Measurements from ENCODE around the gene ARHGAP26. TPM values are rescaled to one million over a fixed set of nuclear protein-coding genes. Genes with fewer than 3 reads are reported as not detected.

ARHGAP26 gene
- polyA plus RNA-seq, 3 donors: 26.5 to 56.8 (median 28.7) TPM

DNA sequence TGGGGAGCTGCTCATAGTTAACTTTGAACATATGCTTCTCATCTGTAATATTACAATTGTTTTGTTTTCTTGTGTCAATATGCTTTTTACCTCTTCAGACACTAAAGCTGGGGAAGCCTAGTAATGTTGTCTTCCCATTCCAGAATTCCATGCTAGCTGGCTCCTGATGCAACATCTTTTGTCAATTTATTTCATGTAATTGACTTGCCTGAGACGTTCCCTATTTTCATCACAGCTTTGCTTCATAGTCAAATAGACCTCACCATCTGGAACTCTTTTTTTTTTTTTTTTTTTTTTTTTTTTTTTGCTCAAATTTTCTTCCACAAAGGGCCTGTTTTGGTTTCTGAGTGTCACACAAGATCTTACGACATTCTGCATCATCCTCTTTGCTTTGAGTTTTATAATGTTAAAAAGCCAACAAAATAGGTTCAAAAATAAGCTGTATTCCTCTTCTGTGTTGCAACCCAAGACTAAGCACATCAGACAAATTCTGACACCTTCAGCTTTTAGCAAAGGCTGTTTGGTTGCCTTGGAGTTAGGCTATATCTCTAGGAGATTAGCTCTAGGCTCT is 398.1 kb downstream of the ARHGAP26 start:
- Histone ChIP-seq H3K79me2 (ENCODE audit: insufficient read depth, low read length) (no peaks in the 10 kb centered on the region), H3K4me3 (replicated peaks in 1 of 3; ENCODE audit: low read depth in 2 of 3, low read length in 3 of 3) (no peak overlapping the region), H3K36me3 (replicated peaks in 1 of 2; ENCODE audit: control insufficient read depth in 1 of 2, insufficient read depth in 2 of 2, low read length in 2 of 2) (peaks cover 40 to 70% of the 10 kb centered on the region in 2 donors), H3K9ac (ENCODE audit: insufficient read depth, low read length, poor library complexity, severe bottlenecking) (no peak overlapping the region), H3K27ac (ENCODE audit: low read depth in 1 of 2, low read length in 2 of 2) (no peak overlapping the region), H4K20me1 (ENCODE audit: insufficient read depth, low read length) (peaks cover 70% of the 10 kb centered on the region), H3K4me2 (replicated peaks; ENCODE audit: extremely low read depth, low read length, poor library complexity, severe bottlenecking) (no peak overlapping the region), H2AFZ (ENCODE audit: insufficient read depth, low read depth, low read length, poor library complexity, severe bottlenecking) (no peak overlapping the region), H3K27me3 (ENCODE audit: control insufficient read depth in 2 of 2, insufficient read depth in 2 of 2, low read length in 2 of 2) (no peaks in the 10 kb centered on the region), H3K9me3 (replicated peaks in 1 of 2; ENCODE audit: control insufficient read depth in 1 of 2, insufficient read depth in 1 of 2, low read length in 2 of 2) (no peaks in the 10 kb centered on the region), H3K4me1 (ENCODE audit: control insufficient read depth in 1 of 2, insufficient read depth in 2 of 2, low read length in 2 of 2) (peaks cover 12 to 15% of the 10 kb centered on the region in 2 donors)
- Mint-ChIP-seq H3K36me3 (peaks cover 62 to 77% of the 10 kb centered on the region in 2 donors), H3K27ac (no peak overlapping the region), H3K27me3 (ENCODE audit: low read depth in 3 of 3) (peaks cover 0 to 2% (median 0%) of the 10 kb centered on the region in 3 donors), H3K4me1 (peaks cover 18% of the 10 kb centered on the region), H3K4me3 (no peak overlapping the region), H3K9me3 (peaks cover 0 to 3% (median 0%) of the 10 kb centered on the region in 7 donors)
- WGBS (ENCODE audit: insufficient coverage): no CpG with 5 or more reads among the region's 2 CpGs
- DNase-seq: no peak
- TF ChIP-seq, protein P1, sequence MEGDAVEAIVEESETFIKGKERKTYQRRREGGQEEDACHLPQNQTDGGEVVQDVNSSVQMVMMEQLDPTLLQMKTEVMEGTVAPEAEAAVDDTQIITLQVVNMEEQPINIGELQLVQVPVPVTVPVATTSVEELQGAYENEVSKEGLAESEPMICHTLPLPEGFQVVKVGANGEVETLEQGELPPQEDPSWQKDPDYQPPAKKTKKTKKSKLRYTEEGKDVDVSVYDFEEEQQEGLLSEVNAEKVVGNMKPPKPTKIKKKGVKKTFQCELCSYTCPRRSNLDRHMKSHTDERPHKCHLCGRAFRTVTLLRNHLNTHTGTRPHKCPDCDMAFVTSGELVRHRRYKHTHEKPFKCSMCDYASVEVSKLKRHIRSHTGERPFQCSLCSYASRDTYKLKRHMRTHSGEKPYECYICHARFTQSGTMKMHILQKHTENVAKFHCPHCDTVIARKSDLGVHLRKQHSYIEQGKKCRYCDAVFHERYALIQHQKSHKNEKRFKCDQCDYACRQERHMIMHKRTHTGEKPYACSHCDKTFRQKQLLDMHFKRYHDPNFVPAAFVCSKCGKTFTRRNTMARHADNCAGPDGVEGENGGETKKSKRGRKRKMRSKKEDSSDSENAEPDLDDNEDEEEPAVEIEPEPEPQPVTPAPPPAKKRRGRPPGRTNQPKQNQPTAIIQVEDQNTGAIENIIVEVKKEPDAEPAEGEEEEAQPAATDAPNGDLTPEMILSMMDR (IDR thresholded peaks at IDR 0.05): no peak
- intact Hi-C loops (cut with micrococcal nuclease): no loop called here

DNA sequence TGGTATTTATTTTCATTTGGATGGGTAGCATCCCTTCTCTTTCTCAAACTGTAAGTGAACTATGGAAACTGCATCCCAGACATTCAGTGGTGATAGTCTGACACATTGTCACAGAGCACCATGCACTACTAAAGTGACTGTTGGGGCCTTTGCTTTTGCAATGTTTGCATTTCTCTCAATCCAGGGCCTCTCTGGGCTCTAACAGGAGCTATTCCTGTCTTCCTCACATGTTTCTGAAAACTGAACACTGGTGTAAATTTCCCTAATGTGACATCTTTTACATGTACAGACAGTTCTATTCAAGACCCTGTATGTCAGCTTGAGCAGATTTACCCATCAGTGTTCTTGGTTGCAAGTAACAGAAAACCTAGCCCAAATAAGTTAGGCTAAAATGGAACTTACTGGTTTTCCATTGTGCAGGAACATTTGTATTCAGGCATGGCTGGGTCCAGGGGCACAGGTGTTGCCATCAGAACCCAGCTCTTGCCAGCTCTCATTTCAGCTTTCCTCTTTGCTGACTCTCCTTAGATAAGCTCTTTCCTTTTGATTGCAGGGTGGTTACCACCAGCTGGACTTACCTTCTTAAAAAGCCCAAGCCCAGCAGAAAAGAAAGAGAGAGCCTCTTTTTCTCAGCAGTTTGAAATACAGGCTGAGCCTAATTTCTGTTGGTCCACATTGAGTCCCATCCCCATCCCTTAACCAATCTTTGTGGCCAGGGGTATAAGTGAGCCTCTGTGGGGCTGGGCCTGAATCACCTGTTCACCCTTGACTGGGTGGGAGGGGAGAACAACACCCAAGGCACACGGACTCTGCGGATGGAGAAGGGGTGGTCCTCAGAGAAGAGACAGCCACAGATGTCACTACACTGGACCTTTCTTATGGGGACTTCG is 399.0 kb downstream of the ARHGAP26 start:
- no peak overlapping the region for H3K4me3 Mint-ChIP-seq

More for the DNA sequence above, 399.0 kb downstream of the ARHGAP26 start:
- Mint-ChIP-seq H3K27ac (peak overlapping the region in 1 of 7 donors; percentile 82), H3K27me3 (ENCODE audit: low read depth in 3 of 3) (peaks cover 0 to 2% (median 0%) of the 10 kb centered on the region in 3 donors), H3K36me3 (peaks cover 65 to 74% of the 10 kb centered on the region in 2 donors), H3K4me1 (peaks cover 17% of the 10 kb centered on the region), H3K9me3 (peaks cover 0 to 3% (median 0%) of the 10 kb centered on the region in 7 donors)
- no peak for DNase-seq
- H3K4me2 ChIP-seq (replicated peaks; ENCODE audit: extremely low read depth, low read length, poor library complexity, severe bottlenecking): no peak overlapping the region
- no CpG with 5 or more reads among the region's 3 CpGs for WGBS (ENCODE audit: insufficient coverage)
- H3K9ac ChIP-seq (ENCODE audit: insufficient read depth, low read length, poor library complexity, severe bottlenecking): no peak overlapping the region
- H3K4me1 ChIP-seq (ENCODE audit: control insufficient read depth in 1 of 2, insufficient read depth in 2 of 2, low read length in 2 of 2): peaks cover 12 to 15% of the 10 kb centered on the region in 2 donors
- no peak overlapping the region for H3K27ac ChIP-seq (ENCODE audit: low read depth in 1 of 2, low read length in 2 of 2)
- H4K20me1 ChIP-seq (ENCODE audit: insufficient read depth, low read length): peaks cover 78% of the 10 kb centered on the region
- no peaks in the 10 kb centered on the region for H3K79me2 ChIP-seq (ENCODE audit: insufficient read depth, low read length)
- no peaks in the 10 kb centered on the region for H3K27me3 ChIP-seq (ENCODE audit: control insufficient read depth in 2 of 2, insufficient read depth in 2 of 2, low read length in 2 of 2)
- no peak overlapping the region for H3K4me3 ChIP-seq (replicated peaks in 1 of 3; ENCODE audit: low read depth in 2 of 3, low read length in 3 of 3)
- no peak overlapping the region for H2AFZ ChIP-seq (ENCODE audit: insufficient read depth, low read depth, low read length, poor library complexity, severe bottlenecking)
- intact Hi-C loops (cut with micrococcal nuclease): no loop called here
- H3K9me3 ChIP-seq (replicated peaks in 1 of 2; ENCODE audit: control insufficient read depth in 1 of 2, insufficient read depth in 1 of 2, low read length in 2 of 2): no peaks in the 10 kb centered on the region
- H3K36me3 ChIP-seq (replicated peaks in 1 of 2; ENCODE audit: control insufficient read depth in 1 of 2, insufficient read depth in 2 of 2, low read length in 2 of 2): peaks cover 40 to 79% of the 10 kb centered on the region in 2 donors
- TF ChIP-seq, protein P1 (IDR thresholded peaks at IDR 0.05): no peak
